Urothelium cell line (cell line): ENCODE results near the gene KHDC4.
"Not testable (repeated sequence)": the region's sequence is repeated elsewhere in the genome, so short reads cannot be mapped to it uniquely, and the experiment has no call there.

Experiments
- DNase-seq: peaks from one replicate; pipeline ENCODE4 v3.0.0; 2011; ENCODE audit warnings: low spot score, mixed read lengths
- FAIRE-seq: peaks from 2 replicates; lab custom pipeline; 2011; peaks lifted over from hg19 to GRCh38; lab: Jason Lieb, UNC

The KHDC4 gene

DNA sequence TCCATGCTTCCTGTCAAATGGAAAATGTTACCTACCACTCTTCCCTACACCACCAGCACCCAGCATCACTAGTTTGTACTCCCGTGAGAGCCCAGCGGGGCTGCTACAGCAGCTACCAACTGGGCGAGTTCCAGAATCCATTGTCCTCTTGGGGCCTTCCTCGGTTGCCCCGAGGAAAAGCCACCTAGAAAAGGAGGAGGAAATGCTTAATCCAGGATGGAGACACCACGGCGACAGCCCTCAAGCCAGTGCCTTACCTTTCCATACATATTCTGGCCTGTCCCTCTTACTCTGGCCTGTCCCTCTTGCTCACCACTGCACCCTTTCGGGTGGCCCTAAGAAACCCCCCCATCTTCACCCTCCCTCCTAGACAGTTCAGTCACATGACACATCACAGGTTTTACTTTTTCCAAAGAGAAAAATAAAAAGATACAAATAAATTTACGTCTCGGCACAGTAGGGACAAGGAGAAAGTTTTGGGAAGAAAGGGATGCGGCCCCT is 23.5 kb downstream of the KHDC4 start:
- DNase-seq = peak; percentile 41
- no peak for FAIRE-seq

- FAIRE-seq (no peak), DNase-seq (no peak)
These were observed 24.3 kb downstream of the KHDC4 start for GRCh38 chr1:155909894-155910293.

- DNase-seq (no peak), FAIRE-seq (no peak)
These were observed 30.0 kb downstream of the KHDC4 start for GRCh38 chr1:155904261-155904660.

DNA sequence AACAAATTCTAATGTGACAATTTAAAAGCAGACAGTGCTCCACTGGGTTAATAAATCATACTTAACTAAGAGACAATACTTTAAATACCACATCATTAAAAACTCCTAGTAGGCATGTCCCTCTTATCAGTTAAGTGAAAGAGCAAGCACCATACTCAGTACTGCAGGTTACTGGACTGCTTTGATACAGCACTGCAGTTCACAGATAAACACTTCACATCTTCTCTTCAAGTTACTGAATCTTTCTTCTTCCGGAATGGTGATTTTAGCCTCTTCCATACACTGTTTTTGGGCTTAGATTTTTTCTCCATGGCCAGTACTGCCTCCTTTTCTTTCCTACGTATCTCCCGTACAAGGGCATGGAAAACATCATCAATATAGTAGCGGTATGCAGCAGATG is 34.1 kb downstream of the KHDC4 start:
- FAIRE-seq = no peak
- DNase-seq = no peak

GRCh38 chr1:155899683-155900082 is 34.5 kb downstream of the KHDC4 start:
- no peak for FAIRE-seq
- DNase-seq = no peak

- FAIRE-seq = no peak
- DNase-seq = no peak
These were observed 35.3 kb downstream of the KHDC4 start for GRCh38 chr1:155898888-155899287.

DNA sequence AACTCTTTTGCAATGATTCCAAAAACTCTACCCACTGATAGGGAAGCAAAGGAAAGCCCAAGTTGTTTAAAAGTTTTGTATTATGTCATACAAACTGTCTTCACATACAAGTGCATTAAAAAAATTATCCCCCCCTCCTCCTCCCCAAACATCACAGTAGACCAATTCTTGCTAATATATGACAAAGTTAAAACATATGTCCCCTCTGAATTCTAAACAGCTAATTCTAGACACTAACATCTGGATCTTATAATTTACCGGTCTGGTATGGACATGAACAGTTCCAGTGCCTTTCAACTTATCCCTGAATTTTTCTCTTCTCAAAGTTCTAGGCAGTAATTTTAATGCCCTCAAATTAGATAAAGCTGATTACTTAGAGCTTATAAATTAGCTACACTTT is 36.5 kb downstream of the KHDC4 start:
- FAIRE-seq = no peak
- no peak for DNase-seq

GRCh38 chr1:155896476-155896875 is 37.7 kb downstream of the KHDC4 start:
- not testable (repeated sequence) for FAIRE-seq, DNase-seq

DNA sequence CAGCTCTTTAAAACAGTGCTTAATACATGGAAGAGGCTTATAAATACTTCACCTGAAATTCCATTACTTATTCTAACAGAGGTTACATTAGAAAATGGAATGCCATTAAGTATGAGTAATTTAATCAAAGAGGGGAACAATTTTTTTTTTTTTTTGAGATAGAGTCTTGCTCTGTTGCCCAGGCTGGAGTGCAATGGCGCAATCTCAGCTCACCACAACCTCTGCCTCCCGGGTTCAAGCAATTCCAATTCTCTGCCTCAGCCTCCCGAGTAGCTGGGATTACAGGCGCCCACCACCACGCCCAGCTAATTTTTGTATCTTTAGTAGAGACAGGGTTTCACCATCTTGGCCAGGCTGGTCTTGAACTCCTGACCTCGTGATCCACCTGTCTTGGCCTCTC is 38.6 kb downstream of the KHDC4 start:
- FAIRE-seq, DNase-seq: not testable (repeated sequence)

DNA sequence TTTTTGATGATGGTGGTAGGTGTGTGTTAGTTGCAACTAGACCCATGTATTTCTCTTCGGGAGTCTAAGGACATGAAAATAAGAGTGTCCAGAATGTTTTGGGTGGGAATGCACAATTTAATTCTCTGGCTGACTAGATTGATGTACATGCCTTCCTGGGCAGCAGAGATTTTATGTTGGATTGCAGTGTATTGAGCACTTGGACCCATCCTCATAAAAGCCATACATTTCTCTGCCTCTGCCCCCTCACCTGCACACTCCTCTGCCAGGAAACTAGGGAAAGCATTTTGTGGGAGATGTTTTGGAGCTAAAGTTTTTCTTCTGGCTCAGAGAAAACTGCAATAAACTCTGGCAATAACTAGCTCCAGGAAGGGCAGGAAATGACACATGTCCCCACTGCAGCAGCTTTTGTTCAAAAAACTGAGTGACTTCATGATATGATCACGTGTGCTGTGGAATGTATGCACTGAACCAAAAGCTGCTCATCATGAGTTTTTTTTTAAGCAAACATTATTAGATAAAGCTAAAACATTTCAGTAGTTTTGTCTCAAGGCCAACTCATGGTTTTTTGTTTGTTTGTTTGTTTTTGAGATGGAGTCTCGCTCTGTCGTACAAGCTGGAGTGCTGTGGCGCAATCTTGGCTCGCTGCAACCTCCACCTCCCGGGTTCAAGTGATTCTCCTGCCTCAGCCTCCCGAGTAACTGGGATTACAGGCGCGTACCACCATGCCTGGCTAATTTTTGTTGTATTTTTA is 40.6 kb downstream of the KHDC4 start:
- peak; percentile 77 for DNase-seq

GRCh38 chr1:155892796-155893195 is 41.4 kb downstream of the KHDC4 start:
- DNase-seq (peak; percentile 32), FAIRE-seq (no peak)

More for the DNA sequence above, 40.6 kb downstream of the KHDC4 start:
- no peak for FAIRE-seq

- DNase-seq = no peak
- no peak for FAIRE-seq
These were observed 44.0 kb downstream of the KHDC4 start for GRCh38 chr1:155890251-155890650.

DNA sequence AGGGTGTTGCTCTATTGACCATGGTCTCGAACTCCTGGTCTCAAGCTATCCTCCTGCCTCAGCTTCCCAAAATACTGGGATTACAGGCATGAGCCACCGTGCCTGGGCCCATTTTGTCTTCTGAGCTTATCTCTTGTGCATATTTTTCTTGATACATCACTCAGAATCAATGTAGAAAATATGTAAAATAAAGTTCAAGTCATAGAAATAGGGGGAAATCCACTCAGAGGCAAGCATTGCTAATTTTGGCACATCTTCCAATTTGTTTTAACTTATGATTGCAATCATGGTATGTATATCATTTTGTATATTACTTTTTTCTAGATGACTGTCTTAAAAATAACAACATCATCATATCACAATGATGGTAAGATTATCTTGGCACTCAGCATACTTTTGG is 44.6 kb downstream of the KHDC4 start:
- FAIRE-seq (no peak), DNase-seq (no peak)

- no peak for FAIRE-seq
These were observed 45.7 kb downstream of the KHDC4 start for GRCh38 chr1:155888481-155888880.

DNA sequence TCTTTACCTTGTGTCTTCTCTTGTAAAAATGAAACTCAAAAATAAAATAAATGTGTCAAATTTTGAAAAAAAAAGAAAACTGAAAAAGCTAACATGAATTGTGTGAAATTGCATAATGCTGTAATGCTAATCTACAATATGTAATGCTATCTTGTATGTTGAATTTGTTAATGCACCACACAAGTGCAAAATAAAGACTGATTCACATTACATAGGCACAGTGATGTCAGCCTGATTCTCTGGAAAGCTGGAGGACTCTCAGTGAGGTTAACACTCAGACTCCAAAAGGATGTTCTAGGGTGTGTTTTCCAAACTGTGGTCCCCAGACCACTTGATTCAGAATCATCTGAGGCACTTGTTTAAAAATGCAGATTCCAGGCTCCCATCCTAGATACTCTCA is 49.2 kb downstream of the KHDC4 start:
- DNase-seq (no peak), FAIRE-seq (no peak)

More at GRCh38 chr1:155888481-155888880, 45.7 kb downstream of the KHDC4 start:
- no peak for DNase-seq

DNA sequence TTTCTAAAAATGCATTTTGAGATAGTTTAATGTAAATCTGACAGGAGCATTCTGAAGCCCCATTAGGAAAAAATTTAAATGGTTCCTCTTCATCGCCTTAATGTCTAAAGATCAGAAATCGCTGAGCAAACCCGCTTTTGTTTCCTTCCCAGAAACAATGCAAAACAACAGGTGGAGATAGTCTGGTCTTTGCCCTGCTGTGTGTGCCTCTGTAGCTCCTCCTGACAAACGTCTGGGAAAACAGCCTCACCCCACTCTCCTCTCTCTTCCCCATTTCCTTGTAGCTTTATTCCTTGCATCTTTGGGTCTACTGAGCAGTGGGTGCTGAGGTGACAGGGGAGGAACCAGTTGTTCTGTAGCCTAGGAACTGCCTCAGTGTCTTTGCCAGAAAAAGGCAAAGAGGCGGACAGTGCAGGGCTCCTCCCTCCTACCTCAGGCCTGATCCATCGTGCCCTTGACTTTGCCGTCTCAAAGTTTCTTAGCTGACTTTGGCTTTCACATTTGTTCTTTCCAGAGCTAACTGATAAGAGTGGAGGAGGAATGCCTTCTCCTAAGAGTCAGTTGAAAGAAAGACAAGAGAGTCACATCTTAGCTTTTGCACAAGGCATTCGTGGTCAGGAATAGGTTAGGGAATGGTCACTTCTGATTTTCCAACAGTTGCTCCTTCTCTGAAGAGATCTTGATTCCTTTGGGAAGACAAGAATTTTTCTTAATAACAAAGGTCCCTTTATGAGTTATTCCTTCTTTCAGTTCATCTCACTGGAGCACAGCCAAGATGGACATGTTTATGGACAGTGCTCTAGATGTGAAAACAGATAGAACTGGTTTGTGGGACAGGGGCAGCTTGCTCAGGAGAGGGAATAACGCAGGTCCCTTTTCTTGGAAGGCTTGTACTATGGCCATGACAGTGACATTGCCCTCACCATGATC is 49.9 kb downstream of the KHDC4 start:
- no peak for FAIRE-seq
- DNase-seq = no peak

GRCh38 chr1:155882766-155883165 is 51.4 kb downstream of the KHDC4 start:
- FAIRE-seq (no peak), DNase-seq (no peak)

DNA sequence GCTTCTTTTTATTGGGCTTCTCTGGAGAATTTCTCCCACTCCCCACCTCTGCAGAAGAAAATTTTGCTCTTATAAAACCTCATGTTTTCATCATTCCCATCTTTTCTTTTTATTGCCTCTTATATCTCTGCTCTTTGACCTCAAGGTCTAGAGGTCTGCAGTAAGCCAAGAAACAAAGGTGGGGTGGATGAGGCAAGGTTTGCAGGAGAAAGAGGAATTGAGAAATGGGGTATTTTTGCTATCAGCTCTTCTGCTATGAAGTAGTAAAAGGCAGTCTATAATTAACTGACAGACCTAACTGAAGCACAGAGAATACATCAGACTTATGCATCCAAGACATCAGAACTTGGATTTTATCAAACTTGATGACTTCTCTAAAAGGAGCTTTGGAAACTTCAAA is 52.0 kb downstream of the KHDC4 start:
- DNase-seq (no peak), FAIRE-seq (no peak)

DNA sequence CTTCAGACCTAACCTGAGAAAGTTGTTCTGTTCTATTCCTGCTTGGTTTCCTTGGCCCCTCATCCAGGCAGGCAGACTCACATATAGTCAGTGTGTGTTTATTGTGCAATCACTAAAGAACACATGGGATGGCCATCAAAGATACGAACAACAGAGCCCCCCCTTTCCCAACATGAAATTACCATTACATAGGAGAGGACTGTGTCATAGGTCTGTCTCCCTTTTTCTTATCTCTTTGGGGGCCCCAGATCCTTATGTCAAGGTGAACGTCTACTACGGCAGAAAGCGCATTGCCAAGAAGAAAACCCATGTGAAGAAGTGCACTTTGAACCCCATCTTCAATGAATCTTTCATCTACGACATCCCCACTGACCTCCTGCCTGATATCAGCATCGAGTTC is 53.3 kb downstream of the KHDC4 start:
- FAIRE-seq (no peak), DNase-seq (no peak)

GRCh38 chr1:155880251-155880650 is 54.0 kb downstream of the KHDC4 start:
- FAIRE-seq = no peak
- no peak for DNase-seq

- FAIRE-seq (no peak), DNase-seq (no peak)
These were observed 56.3 kb downstream of the KHDC4 start for GRCh38 chr1:155877945-155878344.

- peak; percentile 17 for DNase-seq
- FAIRE-seq = no peak
These were observed 60.4 kb downstream of the KHDC4 start for GRCh38 chr1:155873860-155874259.
